ENCODE data around the gene LRRC45.

LRRC45 gene

GRCh38 chr17:82051776-82052637, 28.9 kb downstream of the LRRC45 start, which contains the start of the genes GPS1 and RFNG:
GPS1 (plus strand) TSS chr17:82051898; CDS start chr17:82051932, 34 bp downstream.
RFNG (minus strand) TSS chr17:82051811; CDS start chr17:82051766, 45 bp downstream.
- DNase-seq (ENCODE audit: low spot score): peak; percentile 93

- DNase-seq (ENCODE audit: low spot score): peak; percentile 36
Measured at GRCh38 chr17:82052638-82053059, 29.5 kb downstream of the LRRC45 start.

DNA sequence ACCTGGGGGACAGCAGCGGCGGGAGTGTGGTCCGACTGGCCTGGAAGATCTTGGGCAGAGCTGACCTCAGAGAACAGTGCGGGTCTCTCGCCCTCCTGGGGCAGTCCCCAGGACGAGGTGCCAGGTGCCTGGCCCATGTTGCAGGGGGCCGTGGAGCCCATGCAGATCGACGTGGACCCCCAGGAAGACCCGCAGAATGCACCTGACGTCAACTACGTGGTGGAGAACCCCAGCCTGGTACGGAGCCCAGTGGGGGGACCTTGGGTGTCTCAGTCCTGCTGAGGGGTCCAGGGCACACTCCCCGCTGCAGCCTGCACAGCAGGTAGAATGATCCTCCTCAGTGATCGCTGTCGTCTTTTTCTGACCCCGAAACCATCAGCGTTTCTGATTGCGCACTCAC, 30.0 kb downstream of the LRRC45 start:
- DNase-seq (ENCODE audit: low spot score): no peak

DNA sequence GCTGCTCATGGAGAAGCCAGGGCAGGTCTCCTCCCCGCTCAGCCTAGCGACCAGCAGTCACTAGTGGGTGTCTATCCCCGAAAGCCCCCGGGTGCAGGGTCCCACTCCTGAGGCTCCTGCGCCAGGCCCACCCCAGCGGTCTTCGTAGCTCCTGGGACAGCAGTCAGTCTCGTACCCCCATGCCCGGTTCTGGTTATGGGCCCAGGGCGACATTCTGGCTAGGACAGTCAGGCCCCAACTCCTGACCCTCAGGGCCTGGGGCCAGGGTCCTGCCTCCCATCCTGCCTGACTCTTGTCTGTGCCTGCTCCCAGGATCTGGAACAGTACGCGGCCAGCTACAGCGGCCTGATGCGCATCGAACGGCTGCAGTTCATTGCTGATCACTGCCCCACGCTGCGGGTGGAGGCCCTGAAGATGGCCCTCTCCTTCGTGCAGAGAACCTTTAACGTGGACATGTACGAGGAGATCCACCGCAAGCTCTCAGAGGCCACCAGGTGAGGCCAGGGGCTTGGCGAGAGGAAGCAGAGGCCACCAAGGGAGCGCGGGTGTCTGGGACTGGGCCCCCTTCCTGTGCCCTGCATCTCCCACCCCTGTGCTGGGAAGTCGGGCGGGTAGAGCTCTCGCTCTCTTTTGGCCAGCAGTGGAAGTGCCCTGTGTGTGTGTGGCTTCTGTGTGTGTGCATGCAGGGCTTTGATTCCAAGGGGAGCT, 30.6 kb downstream of the LRRC45 start:
- no peak for DNase-seq (ENCODE audit: low spot score)

GRCh38 chr17:82054351-82055022, 31.4 kb downstream of the LRRC45 start:
- no peak for DNase-seq (ENCODE audit: low spot score)

GRCh38 chr17:82055023-82055964, 32.2 kb downstream of the LRRC45 start:
- DNase-seq (ENCODE audit: low spot score): no peak

- DNase-seq (ENCODE audit: low spot score): no peak
Measured at GRCh38 chr17:82055965-82056728, 33.0 kb downstream of the LRRC45 start.

DNA sequence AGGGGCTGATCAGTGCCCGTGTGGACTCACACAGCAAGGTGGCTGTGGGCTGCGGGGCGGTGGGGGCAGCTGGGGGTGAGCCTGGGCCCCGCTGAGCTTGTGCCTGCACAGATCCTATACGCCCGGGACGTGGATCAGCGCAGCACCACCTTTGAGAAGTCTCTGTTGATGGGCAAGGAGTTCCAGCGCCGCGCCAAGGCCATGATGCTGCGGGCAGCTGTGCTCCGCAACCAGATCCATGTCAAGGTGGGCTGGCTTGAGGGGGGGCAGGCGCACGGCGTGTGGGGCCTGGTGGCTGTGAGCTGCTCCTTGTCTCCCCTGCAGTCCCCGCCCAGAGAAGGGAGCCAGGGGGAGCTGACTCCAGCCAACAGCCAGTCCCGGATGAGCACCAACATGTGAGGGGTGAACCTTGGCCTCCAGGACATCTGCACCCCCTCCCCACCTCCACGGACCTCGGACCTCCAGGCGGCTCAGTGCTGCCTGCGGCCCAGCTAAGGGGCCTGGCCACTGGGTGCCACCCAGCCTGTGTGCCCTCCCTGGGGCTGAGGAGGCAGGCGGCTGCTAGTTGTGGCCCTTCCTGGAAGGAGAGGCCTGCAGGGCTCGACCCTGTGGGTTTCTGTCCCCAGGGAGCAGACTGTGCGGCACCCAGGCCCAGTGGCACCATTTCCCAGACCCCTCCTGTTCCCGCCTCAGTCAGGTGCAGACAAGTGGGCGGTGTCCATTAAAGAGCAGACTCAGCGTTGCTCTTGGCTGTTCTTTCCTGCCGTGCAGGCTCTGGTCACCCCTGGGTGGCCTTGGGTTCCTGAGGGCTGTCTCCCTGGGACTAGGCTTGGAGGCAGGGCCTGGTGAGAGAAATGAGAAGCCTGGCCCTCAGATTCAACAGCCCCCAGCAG, 33.9 kb downstream of the LRRC45 start:
- no peak for DNase-seq (ENCODE audit: low spot score)

GRCh38 chr17:82058230-82058854, 35.2 kb downstream of the LRRC45 start:
- no peak for DNase-seq (ENCODE audit: low spot score)

DNA sequence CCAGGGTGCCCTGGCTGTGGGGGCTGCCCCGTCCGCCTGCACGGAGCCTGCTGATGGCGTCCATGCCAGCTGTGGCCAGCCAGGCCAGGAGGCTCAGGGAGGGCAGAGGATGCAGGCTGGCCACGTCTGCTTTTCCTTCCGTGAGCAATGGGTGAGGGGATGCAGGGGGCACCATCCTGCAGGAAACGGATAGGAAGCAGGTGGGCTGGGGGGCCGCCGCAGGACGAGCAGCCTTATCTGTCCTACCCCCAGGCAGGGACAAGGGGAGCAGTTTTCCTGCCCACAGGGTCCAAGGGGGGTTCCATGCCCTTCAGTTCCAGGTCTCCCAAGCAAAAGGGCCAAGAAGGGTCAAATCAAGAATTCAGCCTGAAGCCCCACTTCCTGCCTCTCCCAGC, 35.7 kb downstream of the LRRC45 start:
- DNase-seq (ENCODE audit: low spot score): no peak

DNA sequence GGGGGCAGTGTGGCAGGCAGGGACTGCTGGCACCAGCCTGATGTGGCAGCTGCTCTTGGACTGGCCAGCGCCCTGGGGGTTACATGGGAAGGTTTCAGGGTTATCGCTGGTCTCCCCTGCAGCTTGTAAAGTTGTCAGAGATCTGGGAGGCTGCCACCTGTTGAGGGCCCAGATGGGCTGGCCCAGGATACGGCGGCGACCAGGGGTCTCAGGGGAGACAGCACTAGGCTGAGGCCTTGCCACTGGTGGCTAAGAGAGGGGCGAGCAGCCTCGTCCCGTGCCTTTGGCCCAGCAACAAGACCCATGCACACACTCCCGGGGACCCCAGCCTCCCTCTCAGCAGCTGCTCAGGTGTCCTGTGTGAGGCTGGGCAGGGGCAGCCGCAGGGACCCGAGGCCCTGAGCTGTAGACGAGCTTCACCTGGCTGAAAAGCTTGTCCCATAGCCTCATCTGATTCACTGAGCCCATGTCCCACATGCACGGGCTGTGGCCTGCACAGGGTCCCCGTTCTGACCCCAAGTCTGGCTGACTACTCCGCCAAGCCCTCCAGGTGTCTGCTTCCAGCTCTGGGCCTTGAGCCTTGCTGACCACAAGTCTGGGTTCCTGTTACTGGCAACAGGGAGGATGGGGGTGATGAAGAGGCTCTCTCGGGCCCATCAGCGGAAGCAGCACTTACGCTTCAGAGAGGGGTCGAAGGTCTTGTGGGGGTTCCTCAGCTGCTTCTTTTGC, 36.3 kb downstream of the LRRC45 start:
- DNase-seq (ENCODE audit: low spot score): no peak

DNA sequence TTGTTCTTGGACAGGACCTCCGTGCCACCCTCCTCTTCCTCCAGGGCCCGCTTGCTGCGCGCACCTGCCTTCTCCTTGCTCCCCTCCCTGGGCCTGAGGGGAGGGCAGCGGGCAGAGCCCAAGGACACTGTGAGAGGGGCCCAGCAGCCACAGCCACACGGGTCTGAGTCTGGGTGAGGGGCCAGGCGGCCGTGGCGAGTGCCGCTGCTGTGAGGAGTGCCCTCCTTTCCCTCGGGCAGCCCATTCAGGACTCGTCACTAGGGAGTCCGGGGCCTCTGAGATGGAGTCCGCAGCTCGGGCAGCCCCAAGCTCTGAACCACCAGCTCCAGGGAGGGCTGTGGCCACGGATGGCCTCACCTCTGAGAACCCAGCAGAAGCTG, 36.9 kb downstream of the LRRC45 start:
- no peak for DNase-seq (ENCODE audit: low spot score)

GRCh38 chr17:82060614-82061013, 37.5 kb downstream of the LRRC45 start:
- no peak for DNase-seq (ENCODE audit: low spot score)

DNA sequence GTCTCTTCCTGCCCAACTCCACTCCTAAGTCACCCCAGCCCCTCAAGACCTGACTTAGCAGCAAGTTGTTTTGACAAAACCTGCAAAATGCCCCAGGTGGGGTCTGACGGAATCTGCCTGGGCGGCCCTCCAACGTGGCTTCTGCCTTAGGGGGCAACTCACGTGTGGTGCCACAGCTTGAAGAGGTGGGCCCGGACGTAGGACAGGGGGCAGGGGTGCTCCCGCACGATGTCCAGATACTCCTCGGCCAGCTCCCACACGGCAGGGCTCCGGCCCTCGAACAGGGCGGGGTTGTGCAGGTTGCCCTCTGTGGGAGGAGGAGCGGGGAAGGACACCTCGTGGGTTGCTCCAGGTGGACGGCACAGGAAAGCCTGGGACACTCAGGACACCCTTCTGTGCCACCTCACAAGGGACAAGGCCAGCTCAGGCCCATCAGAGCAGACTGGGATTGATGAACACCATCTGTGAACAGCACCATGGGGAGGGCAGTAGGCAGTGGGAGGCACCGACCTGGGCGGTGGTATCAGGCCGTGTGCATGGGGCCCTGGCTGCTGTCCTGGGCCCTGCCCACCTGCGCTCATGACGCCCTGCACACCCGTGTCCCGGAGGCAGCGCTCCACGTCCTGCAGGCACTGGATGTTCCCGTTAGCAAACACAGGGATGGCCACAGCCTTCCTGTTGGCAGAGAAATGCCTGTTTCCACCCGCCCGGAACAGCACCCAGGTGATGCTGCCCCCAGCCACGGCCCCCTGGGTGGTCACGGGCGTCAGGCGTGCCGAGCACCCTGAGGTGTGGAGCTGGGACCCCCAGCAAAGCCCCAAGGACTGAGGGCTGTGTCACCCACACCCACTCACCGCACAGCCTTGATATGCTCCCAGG, 38.2 kb downstream of the LRRC45 start:
- DNase-seq (ENCODE audit: low spot score): no peak

- DNase-seq (ENCODE audit: low spot score): no peak
Measured at GRCh38 chr17:82062076-82062983, 39.2 kb downstream of the LRRC45 start.

GRCh38 chr17:82062984-82063368, 39.9 kb downstream of the LRRC45 start:
- DNase-seq (ENCODE audit: low spot score): no peak

Data from GM03348 (cell line).